ENCODE data around the gene CASD1.

DNA sequence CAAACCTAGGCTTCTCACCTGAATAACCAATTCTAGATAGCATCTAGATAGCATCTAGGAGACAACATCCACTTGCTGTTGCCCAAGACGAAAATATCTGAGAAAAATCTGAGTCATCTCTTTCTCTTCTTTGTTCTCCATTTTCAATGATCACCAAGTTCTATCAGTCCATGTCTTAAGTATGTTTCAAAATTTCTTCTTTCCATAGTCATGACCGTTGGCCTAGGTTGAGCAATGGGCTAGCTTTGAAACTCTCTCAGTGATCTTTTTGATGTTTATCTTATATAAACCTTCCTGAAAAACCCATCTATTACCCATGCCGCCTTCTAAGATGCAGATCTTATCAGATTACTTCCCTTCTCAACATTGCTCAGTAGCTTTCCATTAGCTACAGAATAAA lies 23.4 kb upstream of the CASD1 start:
- TF ChIP-seq, protein P1, sequence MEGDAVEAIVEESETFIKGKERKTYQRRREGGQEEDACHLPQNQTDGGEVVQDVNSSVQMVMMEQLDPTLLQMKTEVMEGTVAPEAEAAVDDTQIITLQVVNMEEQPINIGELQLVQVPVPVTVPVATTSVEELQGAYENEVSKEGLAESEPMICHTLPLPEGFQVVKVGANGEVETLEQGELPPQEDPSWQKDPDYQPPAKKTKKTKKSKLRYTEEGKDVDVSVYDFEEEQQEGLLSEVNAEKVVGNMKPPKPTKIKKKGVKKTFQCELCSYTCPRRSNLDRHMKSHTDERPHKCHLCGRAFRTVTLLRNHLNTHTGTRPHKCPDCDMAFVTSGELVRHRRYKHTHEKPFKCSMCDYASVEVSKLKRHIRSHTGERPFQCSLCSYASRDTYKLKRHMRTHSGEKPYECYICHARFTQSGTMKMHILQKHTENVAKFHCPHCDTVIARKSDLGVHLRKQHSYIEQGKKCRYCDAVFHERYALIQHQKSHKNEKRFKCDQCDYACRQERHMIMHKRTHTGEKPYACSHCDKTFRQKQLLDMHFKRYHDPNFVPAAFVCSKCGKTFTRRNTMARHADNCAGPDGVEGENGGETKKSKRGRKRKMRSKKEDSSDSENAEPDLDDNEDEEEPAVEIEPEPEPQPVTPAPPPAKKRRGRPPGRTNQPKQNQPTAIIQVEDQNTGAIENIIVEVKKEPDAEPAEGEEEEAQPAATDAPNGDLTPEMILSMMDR (IDR thresholded peaks at IDR 0.05): no peak
- no peak for TF ChIP-seq POLR2A (IDR thresholded peaks at IDR 0.05)

All from sigmoid colon (tissue), 3 donors.